GM21717 (cell line): Measurements from ENCODE around the gene DIP2B.
"Not testable (repeated sequence)": the region's sequence is repeated elsewhere in the genome, so short reads cannot be mapped to it uniquely, and the experiment has no call there.

Experiments used
- ATAC-seq: cut with Tn5 transposase; IDR thresholded peaks from one replicate; pipeline ENCODE4 v1.9.1; 2021; ENCODE audit warnings: mild to moderate bottlenecking, moderate library complexity; ENCODE audit not compliant: unreplicated experiment

The DIP2B gene, protein sequence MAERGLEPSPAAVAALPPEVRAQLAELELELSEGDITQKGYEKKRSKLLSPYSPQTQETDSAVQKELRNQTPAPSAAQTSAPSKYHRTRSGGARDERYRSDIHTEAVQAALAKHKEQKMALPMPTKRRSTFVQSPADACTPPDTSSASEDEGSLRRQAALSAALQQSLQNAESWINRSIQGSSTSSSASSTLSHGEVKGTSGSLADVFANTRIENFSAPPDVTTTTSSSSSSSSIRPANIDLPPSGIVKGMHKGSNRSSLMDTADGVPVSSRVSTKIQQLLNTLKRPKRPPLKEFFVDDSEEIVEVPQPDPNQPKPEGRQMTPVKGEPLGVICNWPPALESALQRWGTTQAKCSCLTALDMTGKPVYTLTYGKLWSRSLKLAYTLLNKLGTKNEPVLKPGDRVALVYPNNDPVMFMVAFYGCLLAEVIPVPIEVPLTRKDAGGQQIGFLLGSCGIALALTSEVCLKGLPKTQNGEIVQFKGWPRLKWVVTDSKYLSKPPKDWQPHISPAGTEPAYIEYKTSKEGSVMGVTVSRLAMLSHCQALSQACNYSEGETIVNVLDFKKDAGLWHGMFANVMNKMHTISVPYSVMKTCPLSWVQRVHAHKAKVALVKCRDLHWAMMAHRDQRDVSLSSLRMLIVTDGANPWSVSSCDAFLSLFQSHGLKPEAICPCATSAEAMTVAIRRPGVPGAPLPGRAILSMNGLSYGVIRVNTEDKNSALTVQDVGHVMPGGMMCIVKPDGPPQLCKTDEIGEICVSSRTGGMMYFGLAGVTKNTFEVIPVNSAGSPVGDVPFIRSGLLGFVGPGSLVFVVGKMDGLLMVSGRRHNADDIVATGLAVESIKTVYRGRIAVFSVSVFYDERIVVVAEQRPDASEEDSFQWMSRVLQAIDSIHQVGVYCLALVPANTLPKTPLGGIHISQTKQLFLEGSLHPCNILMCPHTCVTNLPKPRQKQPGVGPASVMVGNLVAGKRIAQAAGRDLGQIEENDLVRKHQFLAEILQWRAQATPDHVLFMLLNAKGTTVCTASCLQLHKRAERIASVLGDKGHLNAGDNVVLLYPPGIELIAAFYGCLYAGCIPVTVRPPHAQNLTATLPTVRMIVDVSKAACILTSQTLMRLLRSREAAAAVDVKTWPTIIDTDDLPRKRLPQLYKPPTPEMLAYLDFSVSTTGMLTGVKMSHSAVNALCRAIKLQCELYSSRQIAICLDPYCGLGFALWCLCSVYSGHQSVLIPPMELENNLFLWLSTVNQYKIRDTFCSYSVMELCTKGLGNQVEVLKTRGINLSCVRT (N-terminal part only)

DNA sequence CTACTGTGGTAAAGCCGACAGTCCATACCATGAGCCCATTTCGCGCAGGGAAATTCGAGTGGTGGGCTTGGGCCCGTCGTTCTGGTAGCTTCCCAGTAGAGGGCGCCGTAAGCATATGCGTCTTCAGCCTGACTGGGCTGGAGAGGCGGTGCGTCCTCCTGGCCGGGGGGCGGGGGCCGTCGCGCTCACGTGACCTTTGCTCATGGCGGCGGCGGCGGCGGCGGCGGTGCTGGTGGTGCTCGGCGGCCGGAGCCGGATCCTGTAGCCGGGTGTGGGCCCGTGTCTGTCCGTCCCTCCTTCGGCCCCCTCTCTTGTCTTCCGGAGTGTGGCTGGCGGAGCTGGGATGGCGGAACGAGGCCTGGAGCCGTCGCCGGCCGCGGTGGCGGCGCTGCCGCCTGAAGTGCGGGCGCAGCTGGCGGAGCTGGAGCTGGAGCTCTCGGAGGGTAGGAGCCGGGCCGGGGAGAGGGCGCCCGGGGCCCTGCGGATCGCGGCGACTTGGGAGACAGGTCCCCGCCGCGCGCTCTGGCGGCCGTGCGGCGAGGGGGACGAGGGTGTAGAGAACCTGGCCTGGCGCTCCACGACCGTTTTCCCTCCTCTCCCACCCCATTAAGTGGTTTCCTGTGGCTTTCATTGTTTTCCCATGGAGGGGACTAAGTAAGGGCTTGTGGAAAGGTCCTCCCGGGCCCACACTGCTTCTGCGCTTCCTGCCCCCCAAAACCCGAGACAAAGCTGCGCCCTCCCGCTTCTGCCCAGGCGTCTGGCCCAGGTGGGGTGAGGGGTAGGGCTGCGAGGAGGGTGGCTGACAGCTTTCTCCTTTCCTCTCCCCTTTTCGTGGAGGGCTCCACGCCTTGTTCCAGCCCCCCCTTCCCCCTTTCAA is at the start of gene DIP2B:
Gene DIP2B (plus strand): TSS at position 188 of the 877 bp plus-strand sequence. CDS start 156 bp downstream, at position 344.
- ATAC-seq = peak; percentile 69

DNA sequence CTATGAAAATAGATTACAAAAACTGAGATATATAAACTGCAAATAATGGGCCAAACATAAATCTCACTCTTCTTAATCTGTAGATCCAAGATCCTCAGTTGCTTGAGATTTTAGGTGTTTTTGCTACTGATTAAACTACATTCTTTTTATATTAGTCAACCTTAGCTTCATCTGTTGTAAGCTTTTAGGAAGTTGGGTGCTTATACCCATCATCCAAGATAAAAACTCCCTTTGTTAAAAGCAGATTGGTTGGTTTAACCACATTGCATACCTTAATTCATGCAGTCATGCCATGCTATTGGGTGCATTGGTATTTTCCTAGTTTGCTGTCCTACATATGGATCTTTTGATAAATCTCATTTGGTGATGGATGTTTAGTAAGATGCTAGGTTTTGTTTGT is 46.2 kb upstream of the DIP2B start:
- no peak for ATAC-seq

DNA sequence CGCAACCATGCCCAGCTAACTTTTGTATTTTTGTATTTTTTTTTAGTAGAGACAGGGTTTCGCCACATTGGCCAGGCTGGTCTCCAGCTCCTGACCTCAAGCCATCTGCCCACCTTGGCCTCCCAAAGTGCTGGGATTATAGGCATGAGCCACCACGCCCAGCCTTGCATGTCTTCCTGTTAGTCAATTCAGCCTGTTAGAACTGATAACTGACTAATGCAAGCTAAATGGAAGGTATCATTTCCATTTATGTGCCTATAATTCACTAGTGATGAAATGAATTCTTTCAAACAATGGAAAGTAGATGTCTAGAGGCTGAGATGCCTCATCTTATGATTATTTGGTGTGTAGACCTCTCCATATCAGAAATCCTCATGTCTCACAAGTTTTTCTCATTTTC is 37.3 kb upstream of the DIP2B start:
- ATAC-seq = no peak

DNA sequence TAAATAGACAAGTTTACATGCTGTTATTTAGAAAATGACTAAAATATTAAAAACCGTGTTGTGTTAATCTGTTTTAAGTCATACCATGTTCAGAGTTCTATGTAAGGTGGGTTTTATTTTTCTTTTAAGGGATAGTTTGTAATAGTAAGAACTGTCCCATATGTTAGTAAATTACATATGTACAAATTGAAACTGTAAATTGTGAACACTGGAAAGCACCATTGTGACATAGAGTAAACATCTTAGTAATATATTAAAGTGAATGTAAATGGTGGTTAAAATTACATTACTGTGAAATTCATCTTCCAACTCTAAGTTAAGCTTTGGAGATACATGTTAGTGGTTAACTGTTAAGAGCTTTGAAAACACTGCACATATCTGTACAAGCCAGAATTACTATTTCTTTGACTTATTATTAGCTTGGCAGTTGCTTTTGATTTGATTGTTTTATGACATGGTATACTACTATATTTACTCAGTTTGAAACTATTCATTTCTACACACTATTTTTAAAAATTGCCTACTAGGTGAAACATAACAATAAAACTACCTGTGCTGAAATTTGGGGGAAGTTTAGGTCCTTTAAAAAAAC is 27.4 kb upstream of the DIP2B start:
- ATAC-seq = no peak

DNA sequence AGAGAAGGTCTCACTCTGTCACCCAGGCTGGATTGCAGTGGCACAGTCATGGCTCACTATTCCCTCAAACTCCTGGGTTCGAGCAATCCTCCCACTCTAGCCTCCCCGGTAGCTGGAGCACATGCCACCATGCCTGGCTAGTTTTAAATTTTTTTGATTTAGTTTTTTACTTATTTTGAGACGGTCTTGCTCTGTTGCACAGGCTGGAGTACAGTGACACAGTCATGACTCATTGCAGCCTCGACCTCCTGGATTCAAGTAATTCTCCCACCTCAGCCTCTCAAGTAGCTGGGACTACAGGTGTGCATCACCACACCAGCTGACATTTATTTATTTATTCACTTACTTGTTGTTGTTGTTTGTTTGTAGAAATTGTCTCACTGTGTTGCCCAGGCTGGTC is 22.2 kb upstream of the DIP2B start:
- ATAC-seq = no peak

DNA sequence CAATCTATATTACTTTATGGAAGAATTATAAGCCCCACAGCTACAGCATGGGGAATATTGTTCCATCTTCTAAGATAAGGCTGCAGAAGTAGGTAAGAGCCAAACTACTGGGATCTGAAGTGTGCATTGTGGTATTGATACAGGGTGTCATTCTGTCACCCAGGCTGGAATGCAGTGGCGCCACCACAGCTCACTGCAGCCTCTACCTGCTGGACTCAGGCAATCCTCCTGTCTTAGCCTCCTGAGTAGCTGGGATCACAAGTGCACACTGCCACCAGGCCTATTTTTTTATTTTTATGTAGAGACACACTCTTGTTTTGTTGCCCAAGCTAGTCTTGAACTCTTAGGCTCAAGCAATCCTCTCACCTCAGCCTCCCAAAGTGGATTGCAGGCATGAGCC is 21.3 kb upstream of the DIP2B start:
- ATAC-seq = no peak

DNA sequence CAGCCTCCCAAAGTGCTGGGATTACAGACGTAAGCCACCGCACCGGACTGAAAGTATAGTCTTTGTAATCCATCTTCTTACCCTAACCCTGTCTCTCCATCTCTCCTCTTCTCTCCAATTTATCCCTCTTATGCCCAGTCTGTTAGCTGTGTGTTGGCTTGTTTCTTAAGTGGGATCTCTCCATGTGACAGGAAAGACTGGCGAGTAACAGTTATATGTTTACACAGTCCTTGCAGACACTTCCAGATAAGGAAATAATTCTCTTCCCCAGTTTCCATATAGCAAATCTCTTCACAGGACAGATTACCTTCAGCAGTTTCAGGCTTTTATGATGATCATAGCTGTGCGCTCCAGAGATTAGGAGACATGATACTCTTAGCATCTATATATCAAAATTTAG is 16.0 kb upstream of the DIP2B start:
- no peak for ATAC-seq

DNA sequence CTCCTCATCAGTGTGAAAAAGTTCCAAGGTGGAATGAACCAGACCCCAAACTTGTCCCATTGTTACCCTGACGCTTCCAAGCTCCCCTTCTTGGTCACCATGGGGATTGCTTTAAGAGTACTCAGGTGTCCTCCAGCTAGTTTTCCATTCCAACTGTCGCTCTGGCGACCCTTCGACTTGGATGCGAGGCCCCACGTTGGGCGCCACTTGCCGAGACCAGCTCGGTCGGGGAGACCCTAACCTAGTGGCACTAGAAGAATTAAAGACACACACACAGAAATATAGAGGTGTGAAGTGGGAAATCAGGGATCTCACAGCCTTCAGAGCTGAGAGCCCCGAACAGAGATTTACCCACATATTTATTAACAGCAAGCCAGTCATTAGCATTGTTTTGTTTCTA is 6.7 kb upstream of the DIP2B start:
- ATAC-seq = not testable (repeated sequence)

DNA sequence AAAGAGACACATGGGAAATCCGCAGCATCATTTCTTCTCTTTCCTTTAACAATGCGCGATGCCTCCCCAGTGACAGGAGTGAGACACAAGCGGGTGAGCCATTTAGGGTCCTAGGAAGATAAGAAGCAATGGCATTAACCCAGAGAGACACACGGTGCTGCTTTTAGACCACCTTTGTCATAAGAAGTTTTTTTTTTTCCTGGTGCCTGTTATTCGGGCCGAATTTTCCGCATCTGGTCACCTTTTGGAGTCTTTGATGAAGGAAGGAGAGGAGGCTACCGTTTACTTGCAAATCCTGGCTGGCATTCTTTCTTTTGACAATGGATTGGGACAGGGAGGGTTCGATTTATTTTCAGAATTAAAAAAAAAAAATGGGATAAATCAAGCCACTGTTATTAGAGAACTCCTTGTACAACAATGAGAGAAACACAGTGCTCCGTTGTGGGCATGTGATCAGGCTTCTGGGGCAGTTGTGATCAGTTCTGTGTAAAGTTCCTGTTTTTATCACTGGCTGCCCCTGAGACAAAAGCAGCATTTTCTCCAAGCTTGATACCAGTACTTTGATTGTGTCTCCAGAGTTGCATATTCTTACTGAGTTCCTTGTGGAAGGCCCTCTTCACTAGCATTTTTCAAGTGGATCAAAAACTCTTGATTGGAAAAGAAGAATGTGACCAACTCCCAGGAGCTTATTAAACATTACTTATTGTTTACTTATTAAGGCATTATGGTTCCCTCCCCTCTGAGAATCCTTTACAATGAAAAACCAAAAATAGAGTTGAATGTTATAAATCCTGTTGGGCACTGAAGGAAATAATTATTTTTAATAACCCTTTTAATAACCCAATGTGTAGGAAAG is 1.1 kb downstream of the DIP2B start:
- no peak for ATAC-seq

DNA sequence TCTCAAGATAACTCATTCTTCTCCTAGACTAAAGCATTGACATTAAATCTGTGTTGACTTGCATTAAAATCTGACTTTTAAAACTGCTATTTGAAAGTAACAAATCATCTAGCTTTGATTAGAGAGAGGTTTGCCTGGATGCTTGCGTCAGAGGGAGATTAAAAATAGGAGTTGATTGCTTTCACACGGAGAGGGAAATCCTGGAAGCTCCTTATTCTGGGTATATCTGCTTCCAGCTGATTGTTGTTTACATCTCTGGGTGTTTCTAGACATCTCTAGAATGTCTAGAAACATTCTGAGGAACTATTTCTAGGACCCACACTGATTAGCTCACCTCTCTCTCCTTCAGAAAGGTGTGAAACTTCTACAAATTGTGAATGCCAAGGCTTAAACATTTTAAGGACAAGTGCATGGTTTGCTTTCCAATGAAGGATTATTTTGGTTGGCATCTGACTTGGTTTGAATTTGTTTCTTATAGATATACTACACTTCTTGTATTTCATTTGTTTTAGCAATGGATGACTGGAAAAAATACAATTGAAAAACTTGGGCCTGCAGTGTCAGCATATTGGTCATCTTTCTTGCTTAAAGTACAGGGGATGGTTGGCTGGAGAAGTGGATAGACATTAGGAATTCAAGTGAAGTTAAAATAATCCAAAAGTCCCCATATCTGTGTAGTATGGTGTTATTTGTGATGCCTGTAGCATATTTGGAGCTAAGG is 2.1 kb downstream of the DIP2B start:
- no peak for ATAC-seq

DNA sequence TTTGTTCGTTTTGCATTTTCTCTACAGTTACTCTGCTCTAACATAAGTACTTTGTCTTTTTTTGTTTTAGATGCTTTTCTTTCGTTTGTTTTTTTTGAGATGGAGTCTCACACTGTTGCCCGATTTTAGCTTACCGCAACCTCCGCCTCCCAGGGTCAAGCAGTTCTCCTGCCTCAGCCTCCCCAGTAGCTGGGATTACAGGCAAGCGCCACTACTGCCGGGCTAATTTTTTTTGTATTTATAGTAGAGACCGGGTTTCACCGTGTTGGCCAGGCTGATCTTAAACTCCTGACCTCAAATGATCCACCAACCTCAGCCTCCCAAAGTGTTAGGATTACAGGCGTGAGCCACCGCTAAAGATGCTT is 2.7 kb downstream of the DIP2B start:
- ATAC-seq = no peak

DNA sequence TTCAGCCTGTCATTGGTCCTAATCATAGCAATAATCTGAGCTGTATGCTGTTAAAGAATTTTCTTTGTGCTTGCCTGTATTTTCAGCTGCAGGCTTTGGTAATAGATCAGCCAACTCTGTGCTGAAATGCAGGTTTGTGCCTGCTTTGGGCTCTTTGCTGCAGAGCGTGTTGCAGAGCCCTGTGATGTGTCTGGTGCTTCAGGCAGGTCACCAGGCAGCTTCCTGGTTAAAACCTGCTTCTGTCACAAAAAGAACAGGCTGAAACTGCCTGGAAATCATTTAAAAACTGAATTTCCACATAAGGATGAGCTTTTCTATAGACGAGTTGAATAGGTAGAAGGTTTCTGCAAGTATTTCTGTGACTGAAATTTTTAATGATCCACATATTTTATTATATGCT is 3.1 kb downstream of the DIP2B start:
- no peak for ATAC-seq

DNA sequence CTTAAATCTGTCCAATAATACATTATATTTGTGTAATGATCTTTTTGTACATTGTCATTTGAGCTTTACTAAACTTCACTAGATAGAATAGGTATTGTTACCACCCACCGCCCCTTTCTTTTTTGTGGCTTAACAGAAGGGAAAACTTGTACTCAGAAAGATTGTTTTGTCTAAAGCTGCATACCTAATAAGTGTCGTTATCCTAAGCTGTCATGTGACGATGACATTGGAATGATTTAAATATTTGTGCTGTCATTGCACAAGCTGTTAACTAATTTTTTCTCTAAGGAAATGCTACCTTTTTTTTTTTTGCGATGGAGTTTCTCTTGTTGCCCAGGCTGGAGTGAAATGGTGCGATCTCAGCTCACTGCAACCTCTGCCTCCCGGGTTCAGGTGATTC is 3.6 kb downstream of the DIP2B start:
- no peak for ATAC-seq

DNA sequence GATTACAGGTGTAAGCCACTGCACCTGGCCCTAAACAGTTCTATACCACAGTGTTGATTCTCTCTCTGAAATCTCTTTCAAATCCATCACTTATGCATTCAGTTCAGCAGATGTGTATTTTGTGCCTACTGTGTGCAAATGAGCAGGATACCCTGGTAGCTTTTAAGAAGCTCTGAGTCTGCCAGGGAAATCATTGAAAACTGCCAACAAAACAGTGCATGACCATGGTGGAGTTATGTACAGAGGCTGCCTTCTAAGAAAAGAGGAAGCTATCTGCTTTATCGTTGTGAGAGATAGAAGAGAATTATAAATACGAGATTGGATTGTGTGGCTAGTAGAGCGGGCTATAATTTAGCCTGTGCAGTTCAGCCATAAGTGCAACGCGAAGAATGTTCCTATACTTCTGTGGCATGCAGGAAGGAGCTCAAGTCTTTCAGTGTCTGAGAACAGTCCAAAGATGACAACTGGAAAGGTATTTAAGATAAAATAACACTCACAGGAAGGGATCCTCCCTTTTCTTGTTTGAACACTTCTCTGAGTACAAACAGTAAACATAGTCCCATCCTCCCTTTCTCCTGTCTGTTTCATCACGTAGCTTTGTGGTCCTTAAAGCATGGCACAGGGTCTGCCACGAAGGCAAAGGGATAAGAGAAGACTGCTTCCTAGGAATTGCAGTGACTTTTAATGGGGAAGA is 4.3 kb downstream of the DIP2B start:
- no peak for ATAC-seq

DNA sequence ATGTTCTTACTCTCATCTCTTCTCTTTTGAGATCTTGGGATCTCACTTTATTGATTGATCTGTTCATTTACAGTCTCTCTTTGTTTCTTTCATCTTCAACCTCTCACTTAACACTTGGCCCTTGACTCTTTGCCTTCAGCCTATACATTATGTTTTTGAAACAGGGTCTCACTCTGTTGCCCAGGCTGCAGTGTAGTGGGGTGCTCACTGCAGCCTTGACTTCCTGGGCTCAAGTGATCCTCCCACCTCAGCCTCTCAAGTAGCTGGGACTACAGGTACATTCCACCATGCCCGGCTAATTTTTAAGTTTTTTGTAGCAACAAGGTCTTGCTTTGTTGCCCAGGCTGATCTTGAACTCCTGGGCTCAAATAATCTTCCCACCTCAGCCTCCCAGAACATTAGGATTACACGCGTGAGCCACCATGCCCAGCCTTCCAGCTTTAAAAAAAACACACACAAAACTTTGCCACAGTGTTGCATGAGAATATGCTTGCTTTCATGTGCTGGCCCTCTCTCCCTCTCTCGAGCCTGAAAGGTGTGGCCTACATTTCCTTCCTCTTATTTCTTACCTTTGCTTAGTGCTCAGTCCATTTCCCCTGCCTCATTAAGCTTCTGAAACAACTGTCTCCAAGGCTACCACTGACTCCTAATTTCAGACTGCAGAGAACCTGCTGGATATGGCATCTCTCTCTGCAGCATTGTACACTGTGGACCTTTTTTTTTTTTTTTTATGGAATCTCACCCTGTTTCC is 9.9 kb downstream of the DIP2B start:
- no peak for ATAC-seq

DNA sequence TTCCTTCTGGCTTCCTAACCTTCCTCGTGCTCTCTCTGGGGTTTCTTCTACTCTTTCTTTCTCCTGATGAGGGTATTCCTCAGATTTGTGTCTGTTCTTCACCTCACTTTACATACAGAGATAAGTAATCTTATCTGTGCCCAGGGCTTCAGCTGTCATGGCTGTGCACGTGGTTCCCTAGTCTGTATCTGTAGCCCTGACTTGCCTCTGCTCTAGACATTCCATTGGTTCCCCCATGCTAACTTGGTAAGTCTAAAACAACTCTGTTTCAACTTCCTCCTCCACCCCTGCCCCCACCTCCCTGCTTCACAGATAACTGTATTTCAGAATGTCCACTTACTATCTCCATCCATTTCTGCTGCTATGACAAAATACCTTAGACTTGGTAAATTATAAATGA is 10.8 kb downstream of the DIP2B start:
- no peak for ATAC-seq

DNA sequence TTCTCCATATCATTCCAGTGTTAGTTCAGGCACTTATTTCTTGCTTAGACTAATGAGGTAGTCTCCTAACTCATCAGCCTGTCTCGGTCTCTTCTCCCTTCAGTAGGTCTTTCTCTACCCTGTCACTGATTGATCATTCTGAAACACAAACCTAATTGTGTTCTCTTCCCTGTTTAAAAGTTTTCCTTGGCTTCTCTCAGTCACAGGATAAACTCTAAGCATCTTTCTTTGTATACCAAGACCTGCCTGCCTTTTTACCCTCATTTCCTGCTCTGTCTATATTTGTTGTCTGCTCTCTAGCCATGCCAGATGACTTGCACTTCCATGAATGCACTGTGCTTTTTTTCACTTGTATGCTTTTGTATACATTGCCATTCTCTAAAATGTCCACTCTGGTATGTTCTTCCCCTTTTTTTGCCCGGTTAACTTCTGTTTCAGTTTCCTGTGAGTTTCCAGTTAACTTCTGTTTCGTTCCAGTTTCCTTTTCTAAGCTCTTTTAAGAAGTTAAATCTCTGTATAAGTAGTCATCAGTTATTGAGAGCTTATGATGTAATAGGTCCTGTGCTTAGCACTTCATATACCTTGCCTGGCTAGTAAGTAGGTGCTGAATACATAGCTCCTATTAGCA is 12.8 kb downstream of the DIP2B start:
- peak; percentile 57 for ATAC-seq
